NCI-H1048 (cell line): ENCODE results near the gene CTRB1.
"Not testable (repeated sequence)": the region's sequence is repeated elsewhere in the genome, so short reads cannot be mapped to it uniquely, and the experiment has no call there.

Source experiments
- DNase-seq: peaks from one replicate; lab custom pipeline; 2025; lab: John Stamatoyannopoulos, UW

CTRB1 gene

DNA sequence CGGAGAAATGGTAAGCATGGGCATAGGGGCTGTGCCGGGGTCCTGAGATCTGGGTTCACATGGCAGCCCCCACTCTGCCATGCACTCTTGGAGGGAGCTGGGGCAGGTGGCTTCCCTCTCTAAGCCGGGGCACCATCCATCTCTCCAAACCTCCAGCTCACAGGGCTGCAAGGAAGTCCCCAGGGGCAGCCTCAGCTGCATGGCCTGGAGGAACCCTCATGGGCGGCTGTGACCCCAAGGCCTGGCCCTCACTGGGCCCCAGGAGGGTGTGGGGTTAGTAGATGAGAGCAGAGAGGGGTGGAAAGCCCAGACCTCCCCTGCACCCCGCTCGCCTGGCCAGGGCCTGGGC, 14.4 kb upstream of the CTRB1 start:
- DNase-seq = no peak

DNA sequence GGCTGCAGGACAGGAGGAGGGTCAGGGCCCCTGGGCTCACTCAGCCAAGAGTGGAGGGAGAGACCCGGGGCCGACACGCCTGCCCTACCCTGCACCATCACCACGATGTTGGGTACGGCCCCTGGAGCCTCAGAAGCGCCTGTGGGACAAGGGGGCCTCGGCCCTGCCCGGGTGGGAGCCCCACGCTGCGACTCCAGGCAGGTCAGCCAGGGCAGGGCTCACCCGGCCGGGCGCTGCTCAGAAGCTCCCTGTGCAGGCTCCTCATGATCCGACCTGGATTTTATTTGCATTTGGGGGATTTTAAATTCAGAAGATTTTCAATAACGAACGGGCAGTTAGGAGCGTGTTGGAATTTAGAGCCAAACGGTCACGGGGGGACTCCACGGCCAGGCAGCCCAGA, 13.9 kb upstream of the CTRB1 start:
- DNase-seq = not testable (repeated sequence)

DNA sequence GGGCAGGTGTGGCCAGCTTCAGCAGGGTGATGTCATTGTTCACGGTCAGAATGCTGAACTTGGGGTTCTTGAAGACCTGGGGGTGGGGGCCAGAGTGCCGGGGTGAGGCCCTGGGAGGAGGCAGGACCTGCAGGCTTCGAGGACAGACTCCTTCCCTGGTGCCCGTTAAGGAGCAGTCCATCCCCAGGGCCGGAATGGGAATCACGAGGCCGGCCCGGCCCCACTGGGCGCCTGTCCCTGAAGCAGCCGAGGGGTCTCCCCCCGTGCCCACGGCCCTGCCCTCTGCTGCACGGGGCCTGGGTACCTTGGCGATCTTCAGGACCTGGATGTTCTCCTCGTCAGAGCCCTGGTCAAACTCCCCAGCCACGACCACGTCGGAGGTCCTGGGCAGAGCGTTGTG, 13.3 kb upstream of the CTRB1 start:
- DNase-seq = not testable (repeated sequence)

DNA sequence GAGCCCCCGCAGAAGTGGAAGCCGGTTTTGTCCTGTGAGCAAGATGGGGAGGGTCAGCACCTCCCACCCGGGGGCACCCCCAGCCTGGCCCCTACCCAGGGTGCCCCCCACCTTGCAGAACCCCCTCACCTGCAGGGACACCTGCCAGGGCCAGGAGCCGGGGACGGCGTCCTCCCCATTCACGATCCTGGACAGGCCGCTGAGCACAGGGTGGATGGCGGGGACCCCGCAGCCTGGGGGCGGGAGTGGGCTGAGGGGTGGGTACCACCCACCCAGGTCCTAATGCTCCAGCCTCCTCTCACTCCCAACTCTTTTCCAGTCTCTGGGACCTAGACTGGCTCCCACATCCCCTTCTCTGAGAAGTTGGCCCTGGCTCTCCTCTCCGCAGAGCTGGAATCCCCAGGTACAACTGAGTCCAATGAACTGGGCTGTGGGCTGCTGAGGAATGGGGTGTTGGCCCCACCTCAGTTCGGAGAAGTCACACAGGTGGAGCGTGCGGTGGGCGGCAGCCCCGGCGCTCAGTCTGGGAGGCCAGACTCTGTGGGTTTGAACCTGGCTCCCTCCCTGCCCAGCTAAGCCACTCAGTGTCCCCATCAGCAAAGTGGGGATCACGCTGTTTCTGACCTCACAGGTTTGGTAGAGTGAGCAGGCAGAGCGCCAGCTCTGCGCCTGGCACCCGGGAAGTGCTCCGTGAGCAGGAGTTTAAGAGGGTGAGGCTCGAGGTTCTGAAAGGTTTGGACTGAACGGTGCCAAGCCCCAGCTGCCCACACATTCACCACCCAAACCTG, 12.6 kb upstream of the CTRB1 start:
- not testable (repeated sequence) for DNase-seq

DNA sequence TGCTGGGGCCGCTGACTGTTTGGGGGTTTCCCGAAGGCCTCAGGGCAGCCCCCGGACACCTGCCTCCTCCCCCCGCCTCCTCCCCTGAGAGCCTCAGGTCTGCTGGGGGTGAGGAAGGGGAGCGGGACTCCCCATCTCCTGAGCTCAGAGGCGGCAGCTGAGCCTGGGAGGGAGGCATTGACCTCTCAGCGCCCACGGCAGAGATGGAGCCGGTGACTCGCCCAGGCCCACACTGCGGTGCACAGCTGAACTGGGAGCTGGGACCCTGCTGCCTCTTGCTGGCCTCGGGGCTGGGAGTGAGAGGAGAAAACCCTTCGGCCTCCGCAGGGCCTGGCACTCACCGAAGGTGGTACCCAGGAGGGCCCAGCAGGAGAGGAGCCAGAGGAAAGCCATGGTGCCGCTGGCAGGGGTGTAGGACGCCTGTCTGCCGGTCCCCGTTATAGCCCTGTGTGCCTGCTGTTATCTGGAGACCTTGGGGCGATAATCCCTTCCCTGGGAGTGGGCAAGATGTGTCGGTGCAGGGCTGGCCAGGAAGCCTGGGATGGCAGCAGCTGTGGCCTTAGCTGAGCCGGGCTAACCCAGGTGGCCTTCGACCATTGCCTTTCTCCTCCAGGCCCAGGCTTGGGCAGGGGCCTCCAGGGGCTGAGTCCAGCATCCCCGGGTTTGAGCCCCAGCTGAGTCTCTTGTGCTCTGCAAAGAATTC, 11.9 kb upstream of the CTRB1 start, which contains the start of gene CTRB2:
Gene CTRB2 (minus strand): TSS at position 413 of the 703 bp plus-strand sequence. CDS start 20 bp downstream, at position 393.
- DNase-seq = no peak

DNA sequence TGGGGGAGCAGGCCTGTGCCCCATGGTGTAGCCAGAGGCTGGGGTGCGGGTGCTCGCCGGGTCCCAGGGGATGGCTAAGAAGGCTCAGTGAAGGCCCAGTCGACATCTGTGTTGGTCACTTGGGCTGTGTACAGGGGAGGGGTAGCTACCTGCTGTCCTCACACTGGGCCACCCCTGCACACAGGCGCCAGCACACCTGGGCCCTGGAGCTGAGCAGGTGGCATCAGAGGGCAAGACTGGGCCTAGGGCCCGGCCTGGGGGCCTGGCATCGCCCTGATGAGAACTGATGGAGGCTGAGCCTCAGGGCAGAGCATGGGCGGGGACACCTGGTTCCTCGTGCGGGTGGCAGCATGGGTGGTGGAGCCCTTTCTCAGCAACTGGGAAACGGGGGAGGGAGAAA, 11.0 kb upstream of the CTRB1 start:
- DNase-seq = no peak

DNA sequence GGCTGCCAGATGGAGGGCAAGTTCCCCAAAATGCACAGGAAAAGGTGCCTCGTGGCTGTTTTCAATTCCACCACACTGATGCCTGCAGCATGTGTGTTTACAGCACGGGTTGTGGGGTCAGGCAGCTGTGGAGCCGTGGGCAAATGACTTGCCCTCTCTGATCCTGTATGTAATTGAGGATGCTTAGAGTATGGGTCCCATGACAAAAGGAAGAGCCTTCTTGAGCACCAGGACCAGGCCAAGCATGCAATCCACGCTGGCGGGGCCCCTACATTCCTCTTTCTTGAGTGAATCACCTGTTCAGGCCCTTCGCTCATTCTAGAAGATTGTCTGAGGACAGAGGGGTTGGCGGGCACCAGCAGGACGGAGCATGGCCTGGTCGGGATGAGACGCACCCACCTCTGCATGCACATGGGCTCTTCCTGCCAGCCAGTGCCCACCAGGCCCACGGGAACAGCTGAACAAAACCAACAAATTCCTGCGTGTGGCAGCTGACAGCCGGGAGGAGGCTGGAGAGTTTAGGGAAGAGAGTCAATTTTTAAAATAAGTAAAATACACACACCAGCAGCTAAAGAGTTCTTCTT, 10.5 kb upstream of the CTRB1 start:
- DNase-seq = no peak

DNA sequence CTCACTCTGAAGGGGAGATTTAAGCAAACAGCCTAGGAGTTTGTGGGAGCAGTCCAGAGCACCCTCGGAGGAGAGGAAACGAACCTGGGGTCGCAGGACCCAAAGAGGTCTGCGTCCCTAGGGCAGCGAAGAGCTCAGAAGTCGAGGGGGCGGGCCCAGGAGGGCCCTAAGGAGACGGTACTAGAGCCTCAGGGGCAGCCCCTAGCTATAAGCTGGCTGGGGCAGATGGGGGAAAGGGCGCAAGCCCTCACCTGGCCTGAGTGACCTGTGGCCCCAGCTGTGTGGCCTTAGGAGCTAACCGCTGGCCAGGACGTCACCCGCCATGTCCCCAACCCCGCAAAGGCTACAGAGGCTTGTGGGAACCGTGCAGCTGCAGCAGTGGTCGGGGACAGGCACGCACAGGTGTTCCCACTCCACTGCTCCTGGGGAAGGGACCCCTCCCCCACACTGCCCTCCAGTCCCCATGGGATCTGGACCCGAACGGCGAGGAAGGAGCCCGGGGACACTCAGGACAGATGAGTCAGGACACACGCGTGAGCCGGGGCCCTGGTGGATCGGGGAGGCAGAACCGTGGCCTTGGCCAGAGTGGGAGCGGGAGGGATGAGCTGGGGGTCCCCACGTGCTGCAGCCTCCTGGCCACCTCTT, 9.8 kb upstream of the CTRB1 start:
- DNase-seq = no peak

DNA sequence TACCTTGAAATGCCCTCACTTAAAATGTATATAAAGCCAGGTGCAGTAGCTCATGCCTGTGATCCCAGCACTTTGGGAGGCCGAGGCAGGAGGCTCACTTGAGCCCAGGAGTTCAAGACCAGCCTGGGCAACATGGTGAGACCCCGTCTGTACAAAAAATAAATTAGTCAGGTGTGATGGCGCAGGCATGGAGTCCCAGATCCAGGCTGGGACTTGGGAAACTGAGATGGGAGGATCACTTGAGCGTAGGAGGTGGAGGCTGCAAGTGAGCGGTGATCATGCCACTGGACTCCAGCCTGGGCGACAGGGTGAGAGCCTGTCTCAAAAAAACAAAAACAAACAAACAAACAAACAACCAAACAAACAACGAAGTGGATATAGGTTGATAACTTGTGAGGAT, 9.3 kb upstream of the CTRB1 start:
- DNase-seq = not testable (repeated sequence)

DNA sequence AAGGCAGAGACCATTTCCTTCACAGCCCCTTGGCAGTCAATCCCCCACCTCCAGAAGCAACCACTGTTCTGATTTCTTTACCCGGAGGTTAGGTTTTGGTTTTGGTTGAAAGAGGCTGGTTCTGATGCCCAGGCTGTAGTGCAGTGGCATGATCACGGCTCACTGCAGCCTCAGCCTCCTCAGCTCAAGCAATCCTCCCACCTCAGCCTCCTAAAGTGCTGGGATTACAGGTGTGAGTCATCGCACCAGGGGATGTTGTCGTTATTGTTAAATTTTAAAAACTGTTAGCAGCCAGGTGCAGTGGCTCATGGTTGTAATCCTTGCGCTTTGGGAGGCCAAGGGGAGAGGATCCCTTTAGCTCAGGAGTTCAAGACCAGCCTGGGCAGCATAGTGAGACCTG, 8.8 kb upstream of the CTRB1 start:
- no peak for DNase-seq

DNA sequence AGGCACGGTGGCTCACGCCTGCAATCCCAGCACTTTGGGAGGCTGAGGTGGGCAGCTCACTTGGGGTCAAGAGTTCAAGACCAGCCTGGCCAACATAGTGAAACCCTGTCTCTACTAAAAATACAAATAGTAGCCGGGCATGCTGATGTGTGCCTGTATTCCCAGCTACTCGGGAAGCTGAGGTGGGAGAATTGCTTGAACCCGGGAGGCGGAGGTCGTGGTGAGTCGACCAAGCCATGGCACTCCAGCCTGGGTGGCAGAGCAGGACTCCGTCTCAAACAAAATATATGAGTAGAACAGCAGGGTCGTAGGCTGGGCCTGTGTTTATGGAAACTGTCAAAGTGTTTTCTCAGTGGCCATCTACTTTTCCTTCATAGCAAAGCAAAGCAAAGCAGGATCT, 7.5 kb upstream of the CTRB1 start:
- DNase-seq = not testable (repeated sequence)

DNA sequence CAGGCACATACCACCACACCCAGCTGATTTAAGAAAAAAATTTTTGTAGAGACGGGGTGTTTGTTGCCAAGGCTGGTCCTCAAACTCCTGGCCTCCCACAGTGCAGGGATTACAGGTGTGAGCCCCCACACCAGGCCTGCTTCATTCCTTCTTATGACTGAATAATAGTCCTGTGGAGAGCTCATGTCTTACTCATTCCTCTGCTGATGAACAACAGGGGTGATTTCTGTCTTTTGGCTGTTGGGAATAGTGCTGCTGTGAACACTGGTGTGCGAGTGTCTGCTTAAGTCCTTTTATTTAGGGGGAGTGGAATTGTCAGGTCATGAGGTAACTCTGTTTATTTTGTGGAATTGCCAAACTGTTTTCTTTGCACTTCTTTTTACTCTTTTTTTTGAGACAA, 2.7 kb upstream of the CTRB1 start:
- no peak for DNase-seq

DNA sequence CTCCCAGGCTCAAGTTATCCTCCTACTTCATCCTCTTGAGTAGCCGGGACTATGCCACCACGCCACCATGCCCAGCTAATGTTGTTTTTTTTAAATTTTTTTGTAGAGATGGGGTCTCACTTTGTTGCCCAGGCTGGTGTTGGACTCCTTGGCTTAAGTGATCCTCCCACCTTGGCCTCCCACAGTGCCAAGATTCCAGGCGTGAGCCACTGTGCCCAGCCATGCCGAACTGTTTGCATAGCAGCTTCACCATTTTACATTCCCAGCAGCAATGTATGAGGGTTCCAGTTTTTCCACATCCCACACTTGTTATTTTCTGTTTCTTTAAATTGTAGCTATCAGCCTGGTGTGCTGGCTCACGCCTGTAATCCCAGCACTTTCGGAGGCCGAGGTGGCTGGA, 2.2 kb upstream of the CTRB1 start:
- DNase-seq = no peak

DNA sequence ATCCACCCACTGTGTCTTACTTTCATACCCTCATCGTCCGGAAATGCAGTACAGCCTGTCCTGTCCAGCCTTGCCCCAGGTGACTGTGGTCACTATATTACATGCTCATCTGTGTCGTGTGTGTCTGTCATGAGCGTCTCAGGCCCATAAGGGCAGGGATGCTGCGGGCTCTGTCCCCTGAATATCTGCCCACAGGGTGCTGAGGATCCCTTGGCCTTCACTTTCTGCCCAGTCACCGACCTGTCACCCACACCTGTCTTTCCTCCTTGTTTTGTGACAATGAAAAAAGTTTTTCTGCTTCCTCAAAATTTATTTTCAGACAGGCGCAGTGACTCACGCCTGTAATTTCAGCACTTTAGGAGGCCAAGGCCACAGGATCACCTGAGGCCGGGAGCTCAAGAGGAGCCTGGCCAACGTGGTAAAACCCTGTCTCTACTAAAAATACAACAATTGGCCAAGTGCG, 1.4 kb upstream of the CTRB1 start:
- no peak for DNase-seq

DNA sequence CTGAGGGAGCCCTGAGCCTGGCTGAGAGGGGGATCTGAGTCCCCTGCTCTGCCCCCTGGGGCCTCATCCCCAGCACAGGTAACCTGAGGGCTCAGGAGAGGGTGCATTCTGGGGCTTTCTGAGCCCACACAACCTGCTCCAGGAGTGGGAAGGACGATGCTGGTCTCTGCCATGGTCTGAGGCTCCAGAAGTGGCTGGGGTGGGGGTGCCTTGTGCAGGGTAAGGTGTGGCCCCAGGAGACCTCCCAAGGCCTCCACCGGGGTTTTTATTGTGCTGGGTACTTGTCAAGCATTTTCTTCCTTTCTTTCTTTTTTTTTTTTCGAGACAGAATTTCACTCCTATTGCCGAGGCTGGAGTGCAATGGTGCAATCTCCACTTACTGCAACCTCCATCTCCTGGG, 300 bp downstream of the CTRB1 start:
- no peak for DNase-seq

DNA sequence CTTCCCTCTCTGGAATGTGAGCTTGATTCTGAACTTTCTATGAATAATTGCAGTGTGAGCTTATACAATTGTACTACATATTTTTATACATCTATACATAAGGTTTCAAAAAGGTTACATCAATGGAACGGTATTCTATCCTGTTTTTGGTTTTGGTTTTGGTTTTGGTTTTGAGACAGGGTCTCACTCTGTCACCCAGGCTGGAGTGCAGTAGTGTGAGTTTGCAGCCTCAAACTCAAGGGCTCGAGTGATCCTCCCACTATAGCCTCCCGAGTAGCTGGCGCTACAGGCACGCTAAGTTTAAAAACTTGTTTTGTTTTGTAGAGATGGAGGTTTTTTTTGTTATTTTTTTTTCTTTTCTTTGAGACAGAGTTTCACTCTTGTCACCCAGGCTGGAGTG, 1.1 kb downstream of the CTRB1 start:
- no peak for DNase-seq

DNA sequence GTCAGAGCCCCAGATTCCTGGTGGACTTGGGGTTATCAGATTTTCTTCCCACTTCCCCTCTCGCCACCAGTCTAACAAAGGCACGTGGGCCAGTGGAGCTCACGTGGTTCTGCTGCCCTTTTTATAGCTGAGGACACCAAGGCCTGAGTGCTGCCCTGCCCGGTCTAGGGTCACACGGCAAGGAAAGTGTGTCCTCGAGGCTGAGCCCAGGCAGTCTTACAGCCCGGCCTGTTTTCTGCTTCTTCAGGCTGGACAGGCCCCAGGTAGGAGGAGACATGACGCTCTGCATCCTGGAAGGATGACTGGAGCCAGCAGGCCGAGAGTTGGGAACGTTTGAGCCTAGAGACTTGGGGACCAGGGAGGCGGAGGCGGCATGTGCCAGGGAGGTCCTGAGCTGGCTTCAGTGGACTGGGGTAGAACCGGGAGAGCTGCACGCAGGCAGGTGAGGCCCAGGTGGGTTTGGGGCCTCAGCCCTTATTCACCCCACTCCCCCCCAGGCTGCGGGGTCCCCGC, 3.5 kb downstream of the CTRB1 start:
- no peak for DNase-seq

DNA sequence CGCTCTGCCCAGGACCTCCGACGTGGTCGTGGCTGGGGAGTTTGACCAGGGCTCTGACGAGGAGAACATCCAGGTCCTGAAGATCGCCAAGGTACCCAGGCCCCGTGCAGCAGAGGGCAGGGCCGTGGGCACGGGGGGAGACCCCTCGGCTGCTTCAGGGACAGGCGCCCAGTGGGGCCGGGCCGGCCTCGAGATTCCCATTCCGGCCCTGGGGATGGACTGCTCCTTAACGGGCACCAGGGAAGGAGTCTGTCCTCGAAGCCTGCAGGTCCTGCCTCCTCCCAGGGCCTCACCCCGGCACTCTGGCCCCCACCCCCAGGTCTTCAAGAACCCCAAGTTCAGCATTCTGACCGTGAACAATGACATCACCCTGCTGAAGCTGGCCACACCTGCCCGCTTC, 4.3 kb downstream of the CTRB1 start:
- not testable (repeated sequence) for DNase-seq

DNA sequence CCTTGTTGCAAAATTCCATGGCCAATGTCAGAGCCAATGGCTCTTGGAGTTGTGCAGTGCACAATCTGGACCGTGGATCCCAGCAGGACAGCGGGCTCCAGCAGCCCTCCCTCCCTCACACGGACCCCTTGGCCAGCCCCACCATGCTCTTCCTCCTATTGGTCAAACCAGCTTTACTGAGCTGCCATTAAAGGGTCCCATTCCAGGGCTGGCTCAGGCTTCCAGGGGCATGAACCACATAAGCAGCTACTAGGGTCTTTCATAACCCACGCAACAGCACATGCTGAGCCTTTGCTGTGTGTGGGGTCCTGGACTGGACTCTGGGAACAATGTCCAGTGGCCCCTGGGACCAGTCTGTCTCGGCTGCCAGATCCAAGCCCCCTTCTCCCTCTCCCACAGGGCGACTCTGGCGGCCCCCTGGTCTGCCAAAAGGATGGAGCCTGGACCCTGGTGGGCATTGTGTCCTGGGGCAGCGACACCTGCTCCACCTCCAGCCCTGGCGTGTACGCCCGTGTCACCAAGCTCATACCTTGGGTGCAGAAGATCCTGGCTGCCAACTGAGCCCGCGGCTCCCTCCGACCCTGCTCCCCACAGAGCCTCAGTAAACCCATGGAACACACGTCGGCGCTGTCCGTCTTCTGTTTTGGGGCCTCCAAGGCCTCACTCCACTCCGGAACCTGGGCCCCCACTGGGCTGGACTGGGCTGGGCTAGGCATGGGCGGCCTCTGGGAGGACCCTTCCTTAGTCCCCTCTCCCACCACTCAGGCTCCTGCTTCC, 5.7 kb downstream of the CTRB1 start:
- DNase-seq = no peak

DNA sequence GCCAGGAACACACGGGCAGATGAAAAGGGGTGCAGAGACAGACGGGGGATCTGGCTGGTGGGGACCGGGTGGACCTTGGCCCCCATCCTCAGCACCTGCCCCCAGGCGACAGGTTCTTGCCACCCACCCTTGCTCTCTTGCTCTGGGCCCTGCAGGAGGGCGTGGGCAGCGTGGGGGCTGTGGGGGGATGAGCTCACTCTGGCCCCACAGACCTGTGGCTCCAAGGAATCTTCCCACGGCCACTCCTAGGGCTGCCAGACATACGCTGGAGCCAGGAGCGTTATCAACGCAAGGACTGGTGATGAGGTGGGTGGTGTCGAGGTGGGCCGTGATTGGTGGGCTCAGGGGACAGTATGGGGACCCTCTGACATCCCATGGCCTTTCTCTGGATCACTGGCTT, 6.3 kb downstream of the CTRB1 start:
- no peak for DNase-seq

DNA sequence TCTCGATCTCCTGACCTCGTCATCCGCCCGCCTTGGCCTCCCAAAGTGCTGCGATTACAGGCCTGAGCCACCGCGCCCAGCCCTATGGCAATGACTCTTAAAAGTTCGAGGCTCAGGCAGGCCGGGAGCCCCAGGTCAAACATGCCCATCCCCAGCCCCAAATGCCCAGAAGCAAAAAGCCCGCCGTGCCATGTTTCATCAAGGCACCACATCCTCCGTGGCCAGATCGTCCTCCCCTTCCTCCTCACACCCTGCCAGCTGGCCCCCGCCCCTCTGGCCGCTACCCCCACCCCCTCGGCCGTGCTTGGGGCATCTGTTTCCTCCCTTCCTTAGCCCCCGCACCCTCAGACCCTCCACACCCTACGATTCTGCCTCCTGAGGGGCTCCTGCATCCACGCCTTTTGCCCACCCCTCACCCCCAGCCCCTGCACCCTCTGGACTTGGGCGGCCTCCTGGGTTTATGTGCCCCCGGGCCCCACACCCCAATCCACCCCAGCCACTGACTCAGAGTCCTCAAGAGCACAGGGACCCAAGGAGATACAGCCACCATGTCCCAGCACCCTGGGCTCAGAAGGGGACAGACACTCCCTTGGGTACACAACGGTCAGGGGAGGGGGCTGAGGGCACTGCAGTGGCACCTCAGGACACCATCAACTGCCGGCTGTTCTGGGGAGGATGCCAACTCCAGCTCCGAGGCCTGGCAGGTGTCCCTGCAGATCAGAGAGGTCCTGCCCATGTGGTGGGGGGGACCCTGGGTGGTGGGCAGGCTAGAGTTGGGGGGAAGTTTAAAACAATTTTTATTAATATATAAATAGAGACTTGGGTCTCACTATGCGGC, 7.1 kb downstream of the CTRB1 start:
- DNase-seq = no peak
